Stimulated activated naive CD4-positive, alpha-beta T cell (primary cell): ENCODE data around the gene PITPNC1.
"Not testable (repeated sequence)": the region's sequence is repeated elsewhere in the genome, so short reads cannot be mapped to it uniquely, and the experiment has no call there.

Experiments
- DNase-seq, 6 experiments: peaks; one replicate each; lab custom pipeline; 2025; lab: John Stamatoyannopoulos, UW

The PITPNC1 gene

GRCh38 chr17:67400193-67400592, 23.1 kb downstream of the PITPNC1 start:
- DNase-seq = peak in 4 of 6 experiments; percentile 27 to 68 (median 64)

GRCh38 chr17:67401106-67401505, 24.0 kb downstream of the PITPNC1 start:
- DNase-seq = peak in 1 of 6 experiments; percentile 44

GRCh38 chr17:67401598-67402504, 24.8 kb downstream of the PITPNC1 start:
- DNase-seq = peak in 1 of 6 experiments; percentile 44

- no peak for DNase-seq
These were observed 26.0 kb downstream of the PITPNC1 start for GRCh38 chr17:67403065-67403464.

GRCh38 chr17:67403483-67403882, 26.4 kb downstream of the PITPNC1 start:
- DNase-seq = no peak

- DNase-seq = not testable (repeated sequence)
These were observed 31.4 kb downstream of the PITPNC1 start for GRCh38 chr17:67408455-67408830.

- no peak for DNase-seq
These were observed 34.3 kb downstream of the PITPNC1 start for GRCh38 chr17:67411397-67411796.

- no peak for DNase-seq
These were observed 35.0 kb downstream of the PITPNC1 start for GRCh38 chr17:67412032-67412431.

GRCh38 chr17:67412941-67413340, 35.9 kb downstream of the PITPNC1 start:
- no peak for DNase-seq

- no peak for DNase-seq
These were observed 36.3 kb downstream of the PITPNC1 start for GRCh38 chr17:67413388-67413787.

- DNase-seq = no peak
These were observed 37.0 kb downstream of the PITPNC1 start for GRCh38 chr17:67414130-67414529.

GRCh38 chr17:67414559-67414958, 37.5 kb downstream of the PITPNC1 start:
- no peak for DNase-seq

GRCh38 chr17:67415291-67415690, 38.2 kb downstream of the PITPNC1 start:
- no peak for DNase-seq

GRCh38 chr17:67417507-67417906, 40.4 kb downstream of the PITPNC1 start:
- no peak for DNase-seq

GRCh38 chr17:67420994-67421393, 43.9 kb downstream of the PITPNC1 start:
- DNase-seq = no peak

GRCh38 chr17:67421869-67422273, 44.8 kb downstream of the PITPNC1 start:
- peak in 5 of 6 experiments; percentile 45 to 81 (median 76) for DNase-seq

- peak in 2 of 6 experiments; percentile 17 to 38 for DNase-seq
These were observed 45.2 kb downstream of the PITPNC1 start for GRCh38 chr17:67422296-67422695.

GRCh38 chr17:67422897-67423296, 45.8 kb downstream of the PITPNC1 start:
- no peak for DNase-seq

GRCh38 chr17:67425571-67426160, 48.6 kb downstream of the PITPNC1 start:
- DNase-seq = no peak

GRCh38 chr17:67427424-67427823, 50.3 kb downstream of the PITPNC1 start:
- no peak for DNase-seq

GRCh38 chr17:67430515-67430914, 53.4 kb downstream of the PITPNC1 start:
- not testable (repeated sequence) for DNase-seq

- no peak for DNase-seq
These were observed 54.4 kb downstream of the PITPNC1 start for GRCh38 chr17:67431249-67432015.
